ENCODE measurements around the gene AKAP13.

Gene AKAP13

GRCh38 chr15:85389772-85390171 is 9.4 kb downstream of the AKAP13 start:
- DNase-seq = no peak

- no peak for DNase-seq
Observed at GRCh38 chr15:85393210-85393609, 12.8 kb downstream of the AKAP13 start.

GRCh38 chr15:85394554-85395333 is 14.3 kb downstream of the AKAP13 start:
- DNase-seq = no peak

GRCh38 chr15:85396554-85396953 is 16.2 kb downstream of the AKAP13 start:
- DNase-seq = no peak

- DNase-seq = no peak
Observed at GRCh38 chr15:85397151-85397550, 16.7 kb downstream of the AKAP13 start.

- no peak for DNase-seq
Observed at GRCh38 chr15:85397926-85398325, 17.5 kb downstream of the AKAP13 start.

- DNase-seq = no peak
Observed at GRCh38 chr15:85398822-85399221, 18.4 kb downstream of the AKAP13 start.

GRCh38 chr15:85399627-85400026 is 19.2 kb downstream of the AKAP13 start:
- DNase-seq = no peak

- DNase-seq = no peak
Observed at GRCh38 chr15:85400606-85401005, 20.2 kb downstream of the AKAP13 start.

- no peak for DNase-seq
Observed at GRCh38 chr15:85401108-85401774, 20.8 kb downstream of the AKAP13 start.

GRCh38 chr15:85402195-85402881 is 21.9 kb downstream of the AKAP13 start:
- DNase-seq = no peak

- no peak for DNase-seq
Observed at GRCh38 chr15:85403745-85404144, 23.3 kb downstream of the AKAP13 start.

- DNase-seq = no peak
Observed at GRCh38 chr15:85404176-85404917, 23.9 kb downstream of the AKAP13 start.

- DNase-seq = no peak
Observed at GRCh38 chr15:85404918-85405866, 24.8 kb downstream of the AKAP13 start.

- no peak for DNase-seq
Observed at GRCh38 chr15:85406916-85407315, 26.5 kb downstream of the AKAP13 start.

GRCh38 chr15:85407421-85408269 is 27.2 kb downstream of the AKAP13 start:
- DNase-seq = peak; percentile 41

- DNase-seq = peak; percentile 44
Observed at GRCh38 chr15:85408270-85408746, 27.9 kb downstream of the AKAP13 start.

- DNase-seq = no peak
Observed at GRCh38 chr15:85412066-85412465, 31.7 kb downstream of the AKAP13 start.

- peak; percentile 79 for DNase-seq
Observed at GRCh38 chr15:85412956-85413854, 32.8 kb downstream of the AKAP13 start.

- DNase-seq = no peak
Observed at GRCh38 chr15:85414037-85414436, 33.6 kb downstream of the AKAP13 start.

All from activated naive CD4-positive, alpha-beta T cell treated with Interleukin-2 at 50 U/mL for 16 hours (primary cell).